A204.1 (cell line): ENCODE results near the gene RPS6KA2.

ENCODE experiments used
- FAIRE-seq: peaks from 2 replicates; lab custom pipeline; 2012; peaks lifted over from hg19 to GRCh38; lab: Jason Lieb, UNC

The RPS6KA2 gene

GRCh38 chr6:166464068-166465002 is 162.7 kb downstream of the RPS6KA2 start:
- FAIRE-seq, result no peak

GRCh38 chr6:166463359-166464067 is 163.5 kb downstream of the RPS6KA2 start:
- FAIRE-seq, result no peak

- FAIRE-seq, result no peak
Observed at GRCh38 chr6:166462461-166463135, 164.5 kb downstream of the RPS6KA2 start.

GRCh38 chr6:166461821-166462460 is 165.1 kb downstream of the RPS6KA2 start:
- no peak for FAIRE-seq

GRCh38 chr6:166460473-166461437 is 166.3 kb downstream of the RPS6KA2 start:
- no peak for FAIRE-seq

- FAIRE-seq, result no peak
Observed at GRCh38 chr6:166459906-166460305, 167.1 kb downstream of the RPS6KA2 start.

GRCh38 chr6:166459272-166459671 is 167.8 kb downstream of the RPS6KA2 start:
- no peak for FAIRE-seq

GRCh38 chr6:166456395-166457156 is 170.5 kb downstream of the RPS6KA2 start:
- no peak for FAIRE-seq

GRCh38 chr6:166454692-166455515 is 172.1 kb downstream of the RPS6KA2 start:
- peak; percentile 71 for FAIRE-seq

GRCh38 chr6:166453651-166454050 is 173.4 kb downstream of the RPS6KA2 start:
- FAIRE-seq, result no peak

- FAIRE-seq, result no peak
Observed at GRCh38 chr6:166450167-166450873, 176.7 kb downstream of the RPS6KA2 start.

- FAIRE-seq, result no peak
Observed at GRCh38 chr6:166449641-166450040, 177.4 kb downstream of the RPS6KA2 start.

- no peak for FAIRE-seq
Observed at GRCh38 chr6:166449036-166449435, 178.0 kb downstream of the RPS6KA2 start.

- FAIRE-seq, result no peak
Observed at GRCh38 chr6:166448432-166448831, 178.6 kb downstream of the RPS6KA2 start.

- FAIRE-seq, result no peak
Observed at GRCh38 chr6:166446567-166447065, 180.4 kb downstream of the RPS6KA2 start.

GRCh38 chr6:166446146-166446545 is 180.9 kb downstream of the RPS6KA2 start:
- FAIRE-seq, result no peak

- no peak for FAIRE-seq
Observed at GRCh38 chr6:166444446-166444845, 182.6 kb downstream of the RPS6KA2 start.

GRCh38 chr6:166443166-166443565 is 183.9 kb downstream of the RPS6KA2 start:
- FAIRE-seq, result no peak
